ENCODE measurements around the gene COX5A.
"Not testable (repeated sequence)": the region's sequence is repeated elsewhere in the genome, so short reads cannot be mapped to it uniquely, and the experiment has no call there.

The COX5A gene

GRCh38 chr15:74892313-74892712 is 45.6 kb downstream of the COX5A start:
- peak overlapping the region; percentile 96 for H3K27ac Mint-ChIP-seq (ENCODE audit: low read depth)

DNA sequence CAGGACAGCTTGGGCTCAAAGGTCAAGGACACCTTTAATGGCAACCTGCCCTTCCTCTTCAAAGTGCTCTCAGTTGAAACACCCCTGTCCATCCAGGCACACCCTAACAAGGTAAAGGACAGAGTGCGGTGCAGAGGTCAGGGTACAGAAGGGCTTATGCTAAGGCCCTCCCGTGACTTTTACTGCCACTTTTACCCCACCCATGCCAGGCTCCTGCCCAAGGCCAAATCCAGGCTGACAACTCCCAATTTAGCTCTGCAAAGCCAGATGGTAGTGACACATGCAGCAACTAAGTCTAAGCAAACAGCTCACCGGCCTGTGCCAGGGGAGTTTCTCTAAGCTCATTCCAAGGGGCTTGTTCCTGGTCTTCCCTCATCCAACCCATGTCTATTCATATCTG is 46.4 kb downstream of the COX5A start:
- Mint-ChIP-seq H3K4me1 (peaks cover 30% of the 10 kb centered on the region), H3K27me3 (no peaks in the 10 kb centered on the region), H3K4me3 (no peak overlapping the region), H3K9me3 (no peaks in the 10 kb centered on the region), H3K27ac (ENCODE audit: low read depth) (no peak overlapping the region), H3K36me3 (ENCODE audit: insufficient read depth) (peaks cover 6% of the 10 kb centered on the region)
- DNase-seq (ENCODE audit: low spot score in 2 of 2) (no peak), ATAC-seq (replicated peaks; ENCODE audit: extremely low read depth, poor library complexity, severe bottlenecking) (no peak)

More at GRCh38 chr15:74892313-74892712, 45.6 kb downstream of the COX5A start:
- peaks cover 6% of the 10 kb centered on the region for H3K36me3 Mint-ChIP-seq (ENCODE audit: insufficient read depth)
- no peak overlapping the region for H3K4me3 Mint-ChIP-seq
- H3K27me3 Mint-ChIP-seq = no peaks in the 10 kb centered on the region
- H3K9me3 Mint-ChIP-seq = no peaks in the 10 kb centered on the region
- peaks cover 30% of the 10 kb centered on the region for H3K4me1 Mint-ChIP-seq
- ATAC-seq (replicated peaks; ENCODE audit: extremely low read depth, poor library complexity, severe bottlenecking) (no peak), DNase-seq (ENCODE audit: low spot score in 2 of 2) (no peak)

DNA sequence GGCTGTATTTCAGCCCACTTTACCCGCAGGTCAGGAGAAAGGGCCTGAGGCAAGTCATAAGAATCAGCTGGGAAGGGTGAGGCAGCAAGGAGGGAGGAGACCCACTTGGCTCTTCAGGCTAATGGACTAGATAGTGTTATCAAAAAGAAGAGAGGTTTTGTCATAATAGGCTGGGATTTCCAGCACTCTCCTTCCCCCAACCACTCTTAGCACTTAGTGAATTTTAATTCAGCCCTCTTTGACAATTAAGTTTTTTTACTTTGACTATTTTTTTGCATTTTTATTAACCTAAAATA is 47.3 kb downstream of the COX5A start:
- peaks cover 30% of the 10 kb centered on the region for H3K4me1 Mint-ChIP-seq

GRCh38 chr15:74889883-74890664 is 47.8 kb downstream of the COX5A start, which contains the start of gene MPI:
MPI (plus strand) TSS chr15:74890042; CDS start chr15:74890074, 32 bp downstream.
- H3K9me3 Mint-ChIP-seq = no peaks in the 10 kb centered on the region
- ATAC-seq (replicated peaks; ENCODE audit: extremely low read depth, poor library complexity, severe bottlenecking) (peak; percentile 88), DNase-seq (ENCODE audit: low spot score in 2 of 2) (peak; percentile 63 to 72)
- peak within 1 kb of the TSS; percentile 75 for H3K27ac Mint-ChIP-seq (ENCODE audit: low read depth)
- peak within 1 kb of the TSS; percentile 88 for H3K4me3 Mint-ChIP-seq
- H3K4me1 Mint-ChIP-seq = peaks cover 30% of the 10 kb centered on the region
- H3K36me3 Mint-ChIP-seq (ENCODE audit: insufficient read depth) = peaks cover 6% of the 10 kb centered on the region
- no peaks in the 10 kb centered on the region for H3K27me3 Mint-ChIP-seq

More for the DNA sequence above, 47.3 kb downstream of the COX5A start:
- Mint-ChIP-seq H3K27me3 (no peaks in the 10 kb centered on the region), H3K36me3 (ENCODE audit: insufficient read depth) (peaks cover 6% of the 10 kb centered on the region), H3K9me3 (no peaks in the 10 kb centered on the region), H3K27ac (ENCODE audit: low read depth) (peak overlapping the region; percentile 75), H3K4me3 (peak overlapping the region; percentile 88)
- ATAC-seq (replicated peaks; ENCODE audit: extremely low read depth, poor library complexity, severe bottlenecking) = no peak
- DNase-seq (ENCODE audit: low spot score in 2 of 2) = no peak

DNA sequence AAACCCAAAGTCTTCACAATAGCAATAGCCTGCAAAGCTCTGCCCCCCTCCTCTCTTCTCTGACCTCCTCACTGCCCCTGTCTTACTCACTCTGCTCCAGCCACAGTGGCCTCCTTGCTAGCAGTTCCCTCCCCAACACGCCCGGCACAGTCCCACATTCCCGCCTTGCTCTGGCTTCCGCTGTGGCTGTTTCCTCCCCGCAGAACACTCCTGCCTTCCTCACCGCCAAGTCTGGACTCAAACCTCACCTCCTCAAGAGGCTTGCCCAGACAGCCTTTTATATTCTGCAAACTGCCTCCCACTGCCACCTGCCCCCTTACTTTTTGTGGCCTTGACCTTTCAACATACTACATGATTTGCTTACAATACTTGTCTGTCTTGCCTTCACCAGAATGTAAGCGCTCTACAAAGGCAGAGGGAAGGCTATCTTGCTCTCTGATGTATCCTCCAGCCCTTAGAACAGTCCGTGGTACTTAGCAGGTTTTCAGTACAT is 48.4 kb downstream of the COX5A start:
- ATAC-seq (replicated peaks; ENCODE audit: extremely low read depth, poor library complexity, severe bottlenecking) = peak; percentile 8
- Mint-ChIP-seq H3K4me3 (peak overlapping the region; percentile 88), H3K27ac (ENCODE audit: low read depth) (peak overlapping the region; percentile 75), H3K9me3 (no peaks in the 10 kb centered on the region), H3K4me1 (peaks cover 32% of the 10 kb centered on the region), H3K27me3 (no peaks in the 10 kb centered on the region), H3K36me3 (ENCODE audit: insufficient read depth) (peaks cover 6% of the 10 kb centered on the region)
- no peak for DNase-seq (ENCODE audit: low spot score in 2 of 2)

DNA sequence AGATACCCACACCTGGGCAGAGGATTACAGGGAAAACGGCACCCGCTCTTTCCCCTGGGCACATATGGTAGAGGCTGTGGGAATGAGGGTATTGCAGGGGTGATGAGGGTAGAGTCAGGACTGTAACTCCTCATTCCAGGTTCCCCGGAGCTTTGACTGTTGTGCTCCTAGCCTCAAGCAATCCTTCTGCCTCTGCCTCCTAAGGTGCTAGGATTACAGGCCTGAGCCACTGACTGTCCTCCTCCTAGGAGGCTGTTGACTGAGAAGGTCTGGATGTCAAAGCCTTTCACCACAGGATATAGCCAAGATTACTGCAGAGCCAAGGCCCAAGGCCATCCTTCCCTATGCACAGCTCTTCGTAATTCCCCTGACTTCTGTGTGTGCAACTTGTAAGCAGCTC is 49.2 kb downstream of the COX5A start:
- H3K27ac Mint-ChIP-seq (ENCODE audit: low read depth) = no peak overlapping the region
- no peaks in the 10 kb centered on the region for H3K9me3 Mint-ChIP-seq
- H3K27me3 Mint-ChIP-seq = no peaks in the 10 kb centered on the region
- peaks cover 4% of the 10 kb centered on the region for H3K36me3 Mint-ChIP-seq (ENCODE audit: insufficient read depth)
- ATAC-seq (replicated peaks; ENCODE audit: extremely low read depth, poor library complexity, severe bottlenecking) (no peak), DNase-seq (ENCODE audit: low spot score in 2 of 2) (no peak)
- peaks cover 33% of the 10 kb centered on the region for H3K4me1 Mint-ChIP-seq
- no peak overlapping the region for H3K4me3 Mint-ChIP-seq

GRCh38 chr15:74887537-74888193 is 50.2 kb downstream of the COX5A start:
- not testable (repeated sequence) for H3K27me3 Mint-ChIP-seq; ATAC-seq (replicated peaks; ENCODE audit: extremely low read depth, poor library complexity, severe bottlenecking); H3K36me3 Mint-ChIP-seq (ENCODE audit: insufficient read depth); H3K4me3 Mint-ChIP-seq; DNase-seq (ENCODE audit: low spot score in 2 of 2); H3K27ac Mint-ChIP-seq (ENCODE audit: low read depth); H3K9me3 Mint-ChIP-seq
- peaks cover 23% of the 10 kb centered on the region for H3K4me1 Mint-ChIP-seq

GRCh38 chr15:74885461-74885860 is 52.4 kb downstream of the COX5A start:
- Mint-ChIP-seq H3K27ac (ENCODE audit: low read depth) (no peak overlapping the region), H3K9me3 (no peaks in the 10 kb centered on the region), H3K4me1 (peaks cover 19% of the 10 kb centered on the region), H3K27me3 (no peaks in the 10 kb centered on the region), H3K4me3 (no peak overlapping the region), H3K36me3 (ENCODE audit: insufficient read depth) (peaks cover 2% of the 10 kb centered on the region)
- ATAC-seq (replicated peaks; ENCODE audit: extremely low read depth, poor library complexity, severe bottlenecking) (no peak), DNase-seq (ENCODE audit: low spot score in 2 of 2) (no peak)

- H3K9me3 Mint-ChIP-seq = no peaks in the 10 kb centered on the region
- no peak for ATAC-seq (replicated peaks; ENCODE audit: extremely low read depth, poor library complexity, severe bottlenecking)
- no peaks in the 10 kb centered on the region for H3K27me3 Mint-ChIP-seq
- H3K36me3 Mint-ChIP-seq (ENCODE audit: insufficient read depth) = peaks cover 2% of the 10 kb centered on the region
- no peak for DNase-seq (ENCODE audit: low spot score in 2 of 2)
- H3K4me3 Mint-ChIP-seq = no peak overlapping the region
- H3K27ac Mint-ChIP-seq (ENCODE audit: low read depth) = no peak overlapping the region
- peaks cover 14% of the 10 kb centered on the region for H3K4me1 Mint-ChIP-seq
These were observed 53.2 kb downstream of the COX5A start for GRCh38 chr15:74884428-74885223.

- Mint-ChIP-seq H3K9me3 (no peaks in the 10 kb centered on the region), H3K4me1 (peaks cover 8% of the 10 kb centered on the region), H3K27me3 (no peaks in the 10 kb centered on the region), H3K27ac (ENCODE audit: low read depth) (no peak overlapping the region), H3K36me3 (ENCODE audit: insufficient read depth) (peaks cover 1% of the 10 kb centered on the region), H3K4me3 (no peak overlapping the region)
- no peak for DNase-seq (ENCODE audit: low spot score in 2 of 2)
- ATAC-seq (replicated peaks; ENCODE audit: extremely low read depth, poor library complexity, severe bottlenecking) = no peak
These were observed 55.3 kb downstream of the COX5A start for GRCh38 chr15:74882528-74882927.

DNA sequence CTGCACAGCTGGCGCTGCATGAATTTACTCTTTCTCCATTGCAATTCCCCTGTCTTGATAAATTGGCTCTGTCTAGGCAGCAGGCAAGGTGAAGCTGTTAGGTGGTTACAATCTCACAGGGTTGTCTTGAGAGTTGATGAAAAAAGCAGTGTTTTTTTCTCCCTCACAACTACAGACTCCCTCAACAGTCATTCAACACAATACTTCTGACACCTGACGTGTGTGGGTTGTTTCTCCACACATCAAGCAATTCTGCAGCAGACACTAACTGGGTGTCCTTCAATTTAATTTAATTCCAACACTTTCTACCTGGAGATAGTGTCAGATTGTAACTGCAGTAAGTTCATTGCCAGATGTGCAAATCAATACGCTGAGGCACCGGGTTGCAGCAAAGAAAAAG is 59.6 kb downstream of the COX5A start:
- Mint-ChIP-seq H3K4me3 (no peak overlapping the region), H3K9me3 (no peaks in the 10 kb centered on the region), H3K4me1 (no peaks in the 10 kb centered on the region), H3K36me3 (ENCODE audit: insufficient read depth) (peaks cover 2% of the 10 kb centered on the region), H3K27ac (ENCODE audit: low read depth) (no peak overlapping the region), H3K27me3 (no peaks in the 10 kb centered on the region)
- ATAC-seq (replicated peaks; ENCODE audit: extremely low read depth, poor library complexity, severe bottlenecking) (no peak), DNase-seq (ENCODE audit: low spot score in 2 of 2) (no peak)

GRCh38 chr15:74873756-74874424 is 64.0 kb downstream of the COX5A start:
- DNase-seq (ENCODE audit: low spot score in 2 of 2) (no peak), ATAC-seq (replicated peaks; ENCODE audit: extremely low read depth, poor library complexity, severe bottlenecking) (no peak)
- Mint-ChIP-seq H3K36me3 (ENCODE audit: insufficient read depth) (peaks cover 14% of the 10 kb centered on the region), H3K27me3 (no peaks in the 10 kb centered on the region), H3K4me3 (peak overlapping the region; percentile 100), H3K9me3 (no peaks in the 10 kb centered on the region), H3K4me1 (peaks cover 39% of the 10 kb centered on the region), H3K27ac (ENCODE audit: low read depth) (peak overlapping the region; percentile 100)
